Activated effector memory CD4-positive, alpha-beta T cell treated with Interleukin-2 at 50 U/mL for 16 hours (primary cell): ENCODE data around the gene PTPRZ1.

ENCODE experiments used
- DNase-seq: peaks from one replicate; pipeline ENCODE4 v3.0.0-alpha.2; 2020

The PTPRZ1 gene

GRCh38 chr7:121872831-121873288 is at the start of gene PTPRZ1:
PTPRZ1 (plus strand) TSS chr7:121873161; CDS start chr7:121873500, 339 bp downstream.
- DNase-seq: no peak

DNA sequence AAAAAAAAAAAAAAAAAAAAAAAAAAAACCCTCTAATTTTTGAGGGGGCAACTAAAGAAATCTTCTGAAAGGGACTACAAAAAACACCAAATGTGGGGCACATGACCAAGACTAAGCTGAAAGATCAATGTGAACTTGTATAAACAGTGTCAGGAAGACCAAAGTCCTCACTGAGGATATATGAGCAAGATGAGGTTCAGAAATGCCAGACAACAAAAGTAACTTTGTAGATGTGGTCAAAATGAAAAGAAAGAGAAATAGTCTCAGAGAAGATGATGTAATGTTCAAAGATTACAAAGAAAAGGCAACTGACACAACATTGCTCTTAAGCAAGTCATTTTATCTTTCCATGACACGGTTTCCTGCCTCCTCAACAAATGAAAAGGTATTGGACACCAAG is 48.7 kb upstream of the PTPRZ1 start:
- no peak for DNase-seq

DNA sequence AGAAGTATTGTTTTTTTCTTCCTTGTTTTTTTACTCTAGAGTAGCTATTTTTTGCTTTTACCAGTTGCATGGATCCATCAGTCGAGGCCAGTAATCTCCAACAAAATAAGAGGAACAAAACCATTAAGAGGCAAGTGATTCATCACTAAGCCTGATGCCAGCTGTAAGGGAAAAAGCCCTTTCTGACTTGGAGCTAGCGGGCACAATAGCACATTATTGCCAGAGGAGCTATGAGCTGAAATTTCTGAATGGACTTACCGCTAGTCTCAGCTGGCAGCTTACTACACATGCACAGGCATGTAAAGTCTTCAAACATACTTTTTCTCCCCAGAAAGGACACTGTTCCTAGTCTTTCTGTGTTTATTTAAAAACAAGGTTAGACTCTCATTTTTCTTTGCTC is 41.6 kb upstream of the PTPRZ1 start:
- no peak for DNase-seq

DNA sequence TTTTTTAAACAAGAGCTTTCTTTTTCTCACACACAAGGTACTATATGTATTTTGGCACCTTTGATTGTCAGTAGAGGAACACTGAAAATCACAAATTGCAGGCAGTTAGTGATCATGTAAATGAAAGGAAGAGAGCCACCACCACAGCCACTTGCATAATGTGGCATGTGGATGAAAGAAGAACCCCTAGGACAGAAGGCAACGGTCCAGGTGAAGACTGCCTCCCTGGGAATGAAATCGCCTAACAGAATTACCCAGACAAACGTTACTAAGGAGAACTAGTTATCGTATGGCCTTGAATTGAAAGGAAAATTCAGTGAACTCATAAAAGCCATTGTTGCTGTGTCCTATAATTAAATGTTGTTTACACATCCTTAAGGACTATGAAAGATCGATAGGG is 41.2 kb upstream of the PTPRZ1 start:
- DNase-seq: no peak

DNA sequence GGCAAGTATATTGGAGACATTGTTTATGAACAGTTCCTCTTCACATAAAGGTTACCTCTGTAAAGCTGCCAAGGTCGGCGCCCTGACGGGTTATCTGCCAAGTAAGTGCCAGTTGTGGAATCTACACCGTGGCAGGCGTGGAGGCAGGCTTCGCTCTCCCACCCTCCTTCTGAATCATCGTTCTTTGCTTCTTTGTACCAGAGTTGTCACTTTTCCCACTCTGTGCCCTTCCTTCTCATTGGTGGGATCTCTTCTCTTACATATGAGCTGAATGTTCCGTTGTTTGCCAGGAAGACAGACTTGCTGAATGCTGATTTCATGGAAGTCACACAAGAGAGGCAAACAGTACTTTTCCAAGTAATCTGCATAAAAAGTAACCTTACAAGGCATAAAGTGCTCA is 40.6 kb upstream of the PTPRZ1 start:
- DNase-seq: no peak

DNA sequence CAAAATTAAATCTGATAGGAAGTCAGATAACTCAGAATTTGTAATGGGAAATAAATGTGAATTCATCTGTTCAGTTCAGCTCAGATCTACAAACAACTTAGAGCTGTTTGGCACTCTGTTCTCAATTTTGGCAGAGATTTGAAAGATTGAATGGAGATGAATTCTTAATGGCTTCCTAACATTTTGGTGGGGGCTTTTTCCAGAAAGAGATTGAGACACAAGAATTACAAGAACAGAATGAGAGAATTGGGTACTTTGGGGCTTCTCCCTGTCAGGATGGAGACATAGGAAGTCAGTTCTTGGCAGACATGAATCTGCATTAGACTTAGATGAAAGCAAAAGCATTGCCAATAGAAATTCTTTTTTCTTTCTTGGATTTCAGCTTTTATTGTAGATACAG is 39.0 kb upstream of the PTPRZ1 start:
- DNase-seq: no peak

- DNase-seq: no peak
These were observed 35.5 kb upstream of the PTPRZ1 start for GRCh38 chr7:121837462-121837861.

- no peak for DNase-seq
These were observed 25.9 kb upstream of the PTPRZ1 start for GRCh38 chr7:121847041-121847440.

DNA sequence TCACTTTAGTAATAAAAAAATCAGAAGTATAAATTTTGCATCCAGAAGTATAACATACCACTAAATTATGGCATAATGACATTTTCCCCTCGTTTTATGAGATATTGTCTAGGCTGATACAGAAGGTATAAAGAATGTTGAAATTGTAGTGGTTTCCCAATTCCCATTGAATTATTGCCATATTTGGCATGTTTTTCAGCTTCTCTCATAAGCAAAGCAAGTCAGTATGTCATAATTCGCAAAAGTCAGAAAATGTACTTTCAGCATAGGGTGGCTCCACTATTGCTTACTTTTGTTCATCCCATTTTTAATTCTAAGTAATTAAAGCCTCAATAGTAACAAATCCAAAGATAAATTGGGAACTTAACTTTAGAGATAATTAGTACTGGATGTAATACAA is 19.7 kb upstream of the PTPRZ1 start:
- DNase-seq: no peak

GRCh38 chr7:121860953-121861352 is 12.0 kb upstream of the PTPRZ1 start:
- no peak for DNase-seq

GRCh38 chr7:121862591-121862990 is 10.4 kb upstream of the PTPRZ1 start:
- DNase-seq: no peak

- DNase-seq: no peak
These were observed 1.8 kb upstream of the PTPRZ1 start for GRCh38 chr7:121871188-121871587.

DNA sequence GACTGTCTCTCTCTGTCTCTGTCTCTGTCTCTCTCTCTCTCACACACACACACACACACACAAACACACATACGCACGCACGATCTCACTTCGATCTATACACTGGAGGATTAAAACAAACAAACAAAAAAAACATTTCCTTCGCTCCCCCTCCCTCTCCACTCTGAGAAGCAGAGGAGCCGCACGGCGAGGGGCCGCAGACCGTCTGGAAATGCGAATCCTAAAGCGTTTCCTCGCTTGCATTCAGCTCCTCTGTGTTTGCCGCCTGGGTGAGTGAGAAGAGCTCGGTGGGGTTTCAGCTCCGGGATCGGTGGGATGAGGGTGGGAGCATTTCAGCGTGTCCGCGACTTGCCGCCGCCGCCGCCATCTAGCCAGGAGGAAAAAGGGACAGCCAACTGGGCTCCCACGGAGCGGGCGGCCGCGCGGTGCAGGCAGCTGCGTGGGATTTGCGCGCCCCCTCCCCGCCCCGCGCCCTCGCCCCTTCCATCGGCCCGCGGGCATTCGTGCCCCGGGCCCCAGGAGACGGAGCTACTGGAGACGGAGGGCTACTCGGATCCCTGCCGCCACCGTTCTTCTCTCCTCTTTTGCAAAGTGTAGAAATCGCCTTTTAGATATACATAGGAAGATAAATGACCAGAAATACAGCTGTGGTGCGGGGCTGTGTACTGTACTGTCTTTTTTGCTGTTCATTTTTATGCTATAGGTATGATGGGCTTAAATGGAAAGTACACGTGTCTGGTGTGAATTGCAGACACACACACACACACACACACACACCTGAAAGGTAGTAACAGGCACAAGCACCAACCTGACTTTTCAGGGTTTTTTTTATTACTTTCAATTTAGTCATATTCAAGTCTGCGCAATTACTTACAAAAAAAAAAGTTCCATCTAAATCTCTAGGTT is 581 bp downstream of the PTPRZ1 start:
- no peak for DNase-seq

DNA sequence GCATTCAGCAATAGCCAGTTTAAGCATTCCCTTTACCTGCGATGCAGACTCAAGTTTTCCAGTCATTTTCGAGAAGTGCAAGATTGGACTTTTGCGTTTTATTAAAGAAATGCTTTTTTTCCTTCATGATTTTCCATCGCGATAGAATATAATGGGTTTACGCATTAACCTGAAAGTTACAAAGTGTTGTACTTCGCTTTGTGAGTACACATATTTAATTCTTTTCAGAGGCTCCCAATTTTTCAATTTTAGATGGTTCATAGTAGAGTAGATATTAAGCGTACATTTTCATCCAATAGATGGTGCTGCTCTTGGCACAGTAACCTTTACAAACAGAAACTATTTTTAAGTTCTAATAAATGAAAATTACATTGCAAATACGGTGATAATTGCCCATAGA is 1.3 kb downstream of the PTPRZ1 start:
- no peak for DNase-seq

GRCh38 chr7:121875203-121875602 is 2.2 kb downstream of the PTPRZ1 start:
- no peak for DNase-seq

GRCh38 chr7:121876656-121877500 is 3.9 kb downstream of the PTPRZ1 start:
- no peak for DNase-seq

- no peak for DNase-seq
These were observed 6.0 kb downstream of the PTPRZ1 start for GRCh38 chr7:121878918-121879464.

DNA sequence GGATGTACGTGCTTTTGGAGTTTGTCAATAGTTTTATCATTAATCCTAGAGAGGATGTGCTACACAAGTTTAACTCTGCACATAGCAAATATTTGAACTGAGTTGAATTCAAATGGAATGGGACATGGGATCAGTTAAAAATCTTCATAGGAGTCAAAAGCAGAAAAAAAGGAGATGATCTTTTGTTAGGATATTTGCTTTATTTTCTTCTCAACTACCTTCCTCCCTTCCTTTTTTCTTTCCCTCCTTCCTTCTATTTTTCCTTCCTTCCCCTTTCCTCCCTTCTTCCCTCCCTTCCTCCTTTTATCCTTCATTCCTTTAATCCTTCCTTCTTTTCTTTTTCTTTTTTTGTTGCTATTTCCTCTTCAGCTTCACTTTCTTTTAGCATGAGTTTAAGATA is 6.6 kb downstream of the PTPRZ1 start:
- no peak for DNase-seq

GRCh38 chr7:121882731-121883130 is 9.8 kb downstream of the PTPRZ1 start:
- DNase-seq: no peak

GRCh38 chr7:121885166-121885920 is 12.4 kb downstream of the PTPRZ1 start:
- no peak for DNase-seq

DNA sequence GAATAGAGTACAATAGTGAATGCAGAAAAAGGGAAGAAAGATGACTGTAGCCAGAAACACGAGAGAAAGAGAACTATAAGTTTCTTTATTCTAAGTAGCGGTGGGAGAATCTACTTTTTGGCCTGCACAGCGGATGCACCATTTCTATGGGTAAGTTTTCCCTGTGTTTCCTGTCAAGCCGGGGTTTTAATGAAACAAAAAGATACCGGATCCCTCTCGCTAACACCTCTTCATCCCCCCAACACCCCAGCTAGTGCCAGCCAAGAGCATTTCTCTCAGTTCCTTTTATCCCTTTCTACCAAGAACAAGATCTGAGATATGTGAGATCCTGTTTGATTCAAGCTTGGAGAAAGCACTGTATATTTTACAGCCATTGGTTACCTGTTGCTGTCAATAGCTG is 14.7 kb downstream of the PTPRZ1 start:
- no peak for DNase-seq

- no peak for DNase-seq
These were observed 17.9 kb downstream of the PTPRZ1 start for GRCh38 chr7:121890833-121891232.

DNA sequence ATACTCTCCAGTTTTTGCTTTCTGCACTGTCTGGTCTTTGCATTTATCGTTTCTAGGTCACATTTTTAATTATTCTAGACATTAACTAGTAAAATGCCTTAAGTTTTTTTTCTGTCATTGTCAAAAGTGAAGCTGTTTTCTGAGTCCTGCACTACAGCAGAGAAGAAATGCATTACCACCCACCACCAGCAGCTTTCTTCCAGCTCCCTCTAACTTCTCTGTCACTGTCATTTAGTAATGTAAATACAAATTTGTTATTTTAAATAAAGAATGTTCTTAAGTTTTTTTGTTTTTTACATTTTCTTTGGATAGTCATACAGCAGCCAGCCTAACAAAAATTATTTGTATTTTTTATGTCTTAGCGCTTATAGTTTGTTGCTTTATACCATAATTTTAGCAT is 18.8 kb downstream of the PTPRZ1 start:
- no peak for DNase-seq
